Osteocyte (in vitro differentiated cells): ENCODE data around the gene EPHB1. TPM values are rescaled to one million over a fixed set of nuclear protein-coding genes. Genes with fewer than 3 reads are reported as not detected.

ENCODE experiments used
- DNase-seq: peaks from one replicate; pipeline ENCODE4 v3.0.0; 2021; ENCODE audit warnings: mixed read lengths; ENCODE audit not compliant: unreplicated experiment; ENCODE audit errors: extremely low spot score
- H3K27ac Mint-ChIP-seq: one replicate; pipeline ENCODE4 v1.8.0; 2021; ENCODE audit warnings: mild to moderate bottlenecking, mixed read lengths; ENCODE audit not compliant: unreplicated experiment
- H3K27me3 Mint-ChIP-seq: one replicate; pipeline ENCODE4 v1.8.0; 2021; ENCODE audit warnings: mixed read lengths; ENCODE audit not compliant: unreplicated experiment
- H3K36me3 Mint-ChIP-seq: one replicate; pipeline ENCODE4 v1.8.0; 2021; ENCODE audit warnings: mixed read lengths; ENCODE audit not compliant: unreplicated experiment
- H3K4me1 Mint-ChIP-seq: one replicate; pipeline ENCODE4 v1.8.0; 2021; ENCODE audit warnings: mixed read lengths; ENCODE audit not compliant: unreplicated experiment
- H3K4me3 Mint-ChIP-seq: one replicate; pipeline ENCODE4 v1.8.0; 2021; ENCODE audit warnings: mild to moderate bottlenecking, moderate library complexity, mixed read lengths; ENCODE audit not compliant: unreplicated experiment
- H3K9me3 Mint-ChIP-seq: one replicate; pipeline ENCODE4 v1.8.0; 2021; ENCODE audit warnings: mixed read lengths; ENCODE audit not compliant: unreplicated experiment
- total RNA-seq: library from RNA; stranded (reverse); gene quantifications from 2 replicates; pipeline ENCODE4 v1.2.1, GENCODE V29; 2021
- TF ChIP-seq, protein P1 (sequence below): fragments of 200-600 bp; sonication (generic); IDR thresholded peaks from 2 replicates; pipeline ENCODE4 v1.5.0; 2021; ENCODE audit warnings: antibody characterized with exemption, mild to moderate bottlenecking, moderate library complexity

EPHB1 gene
- total RNA-seq, 1 donor from 2014 or later = 0.75 TPM

DNA sequence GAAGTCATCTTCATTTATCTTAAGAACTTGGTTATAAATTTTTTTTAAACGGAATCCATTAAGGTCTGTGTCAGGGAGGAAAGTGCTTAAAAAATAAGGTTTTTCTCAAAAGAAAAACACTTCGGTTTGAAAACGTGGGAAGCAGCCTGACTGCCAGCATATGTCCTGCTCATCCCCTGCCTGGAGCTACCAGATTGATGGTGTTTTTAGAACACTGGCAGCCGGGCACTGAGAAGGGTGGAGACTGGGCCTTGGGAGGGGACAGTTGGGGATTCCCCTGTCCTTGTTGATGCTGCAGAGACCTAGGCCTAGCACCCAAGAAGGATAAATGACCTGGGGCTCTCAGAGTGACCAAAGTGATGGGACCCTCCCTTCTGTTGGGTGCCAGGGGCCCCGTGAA, 296.9 kb downstream of the EPHB1 start:
- TF ChIP-seq, protein P1, sequence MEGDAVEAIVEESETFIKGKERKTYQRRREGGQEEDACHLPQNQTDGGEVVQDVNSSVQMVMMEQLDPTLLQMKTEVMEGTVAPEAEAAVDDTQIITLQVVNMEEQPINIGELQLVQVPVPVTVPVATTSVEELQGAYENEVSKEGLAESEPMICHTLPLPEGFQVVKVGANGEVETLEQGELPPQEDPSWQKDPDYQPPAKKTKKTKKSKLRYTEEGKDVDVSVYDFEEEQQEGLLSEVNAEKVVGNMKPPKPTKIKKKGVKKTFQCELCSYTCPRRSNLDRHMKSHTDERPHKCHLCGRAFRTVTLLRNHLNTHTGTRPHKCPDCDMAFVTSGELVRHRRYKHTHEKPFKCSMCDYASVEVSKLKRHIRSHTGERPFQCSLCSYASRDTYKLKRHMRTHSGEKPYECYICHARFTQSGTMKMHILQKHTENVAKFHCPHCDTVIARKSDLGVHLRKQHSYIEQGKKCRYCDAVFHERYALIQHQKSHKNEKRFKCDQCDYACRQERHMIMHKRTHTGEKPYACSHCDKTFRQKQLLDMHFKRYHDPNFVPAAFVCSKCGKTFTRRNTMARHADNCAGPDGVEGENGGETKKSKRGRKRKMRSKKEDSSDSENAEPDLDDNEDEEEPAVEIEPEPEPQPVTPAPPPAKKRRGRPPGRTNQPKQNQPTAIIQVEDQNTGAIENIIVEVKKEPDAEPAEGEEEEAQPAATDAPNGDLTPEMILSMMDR = no peak
- Mint-ChIP-seq H3K4me1 (no peaks in the 10 kb centered on the region), H3K27ac (no peak overlapping the region), H3K4me3 (no peak overlapping the region), H3K36me3 (no peaks in the 10 kb centered on the region), H3K27me3 (no peaks in the 10 kb centered on the region), H3K9me3 (no peaks in the 10 kb centered on the region)
- DNase-seq = no peak

- Mint-ChIP-seq H3K4me1 (no peaks in the 10 kb centered on the region), H3K27ac (no peak overlapping the region), H3K36me3 (no peaks in the 10 kb centered on the region), H3K4me3 (no peak overlapping the region), H3K27me3 (no peaks in the 10 kb centered on the region), H3K9me3 (no peaks in the 10 kb centered on the region)
- TF ChIP-seq, protein P1 = no peak
- no peak for DNase-seq
Measured at GRCh38 chr3:135093121-135093520, 298.1 kb downstream of the EPHB1 start.

GRCh38 chr3:135097276-135097946, 302.4 kb downstream of the EPHB1 start:
- no peaks in the 10 kb centered on the region for H3K36me3 Mint-ChIP-seq
- H3K27me3 Mint-ChIP-seq = no peaks in the 10 kb centered on the region
- no peaks in the 10 kb centered on the region for H3K9me3 Mint-ChIP-seq
- no peak overlapping the region for H3K4me3 Mint-ChIP-seq
- H3K4me1 Mint-ChIP-seq = no peaks in the 10 kb centered on the region
- TF ChIP-seq, protein P1 = no peak
- no peak overlapping the region for H3K27ac Mint-ChIP-seq
- no peak for DNase-seq

DNA sequence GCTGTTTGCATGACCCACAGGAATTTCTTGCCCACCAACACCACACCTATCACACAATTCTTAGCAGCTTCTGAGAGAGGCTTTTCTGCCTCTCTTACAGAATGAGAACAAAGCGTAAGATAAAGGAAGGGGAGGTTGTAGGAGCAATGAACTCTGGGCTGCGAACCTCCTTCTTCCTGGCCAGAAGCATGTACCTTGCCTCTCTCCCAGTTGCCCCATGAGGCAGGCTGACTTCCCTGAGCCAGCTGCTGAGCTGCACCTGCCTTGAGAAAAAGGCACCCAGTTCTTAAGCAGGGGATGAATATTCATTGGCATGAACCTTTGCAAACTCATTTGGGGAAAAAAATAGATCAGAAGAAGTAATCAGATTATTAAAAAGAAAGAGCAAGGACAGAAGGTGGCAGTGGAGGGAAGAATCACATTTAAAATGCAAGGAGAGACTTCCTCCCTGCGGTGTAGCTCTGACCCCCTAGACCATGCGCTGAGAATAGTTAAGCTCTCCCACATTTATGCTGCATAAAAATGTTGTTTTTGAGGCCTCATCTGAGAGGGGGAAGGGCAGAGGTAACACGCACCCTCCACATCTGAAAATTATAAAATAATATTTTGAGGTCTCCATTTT, 304.8 kb downstream of the EPHB1 start:
- no peak for DNase-seq
- Mint-ChIP-seq H3K4me3 (no peak overlapping the region), H3K4me1 (no peaks in the 10 kb centered on the region), H3K36me3 (no peaks in the 10 kb centered on the region), H3K27me3 (no peaks in the 10 kb centered on the region), H3K27ac (no peak overlapping the region), H3K9me3 (no peaks in the 10 kb centered on the region)
- TF ChIP-seq, protein P1 = no peak

- Mint-ChIP-seq H3K9me3 (no peaks in the 10 kb centered on the region), H3K36me3 (no peaks in the 10 kb centered on the region), H3K4me3 (no peak overlapping the region), H3K27me3 (no peaks in the 10 kb centered on the region), H3K4me1 (no peaks in the 10 kb centered on the region), H3K27ac (no peak overlapping the region)
- DNase-seq = no peak
- TF ChIP-seq, protein P1 = no peak
Measured at GRCh38 chr3:135100366-135100765, 305.3 kb downstream of the EPHB1 start.
